Measurements from ENCODE around the gene R3HDM2. TPM values are rescaled to one million over a fixed set of nuclear protein-coding genes. Genes with fewer than 3 reads are reported as not detected.
"Not testable (repeated sequence)": the region's sequence is repeated elsewhere in the genome, so short reads cannot be mapped to it uniquely, and the experiment has no call there.

Gene R3HDM2
- total RNA-seq, 2 donors from 2014 or later = 47.6 to 66.5 TPM

DNA sequence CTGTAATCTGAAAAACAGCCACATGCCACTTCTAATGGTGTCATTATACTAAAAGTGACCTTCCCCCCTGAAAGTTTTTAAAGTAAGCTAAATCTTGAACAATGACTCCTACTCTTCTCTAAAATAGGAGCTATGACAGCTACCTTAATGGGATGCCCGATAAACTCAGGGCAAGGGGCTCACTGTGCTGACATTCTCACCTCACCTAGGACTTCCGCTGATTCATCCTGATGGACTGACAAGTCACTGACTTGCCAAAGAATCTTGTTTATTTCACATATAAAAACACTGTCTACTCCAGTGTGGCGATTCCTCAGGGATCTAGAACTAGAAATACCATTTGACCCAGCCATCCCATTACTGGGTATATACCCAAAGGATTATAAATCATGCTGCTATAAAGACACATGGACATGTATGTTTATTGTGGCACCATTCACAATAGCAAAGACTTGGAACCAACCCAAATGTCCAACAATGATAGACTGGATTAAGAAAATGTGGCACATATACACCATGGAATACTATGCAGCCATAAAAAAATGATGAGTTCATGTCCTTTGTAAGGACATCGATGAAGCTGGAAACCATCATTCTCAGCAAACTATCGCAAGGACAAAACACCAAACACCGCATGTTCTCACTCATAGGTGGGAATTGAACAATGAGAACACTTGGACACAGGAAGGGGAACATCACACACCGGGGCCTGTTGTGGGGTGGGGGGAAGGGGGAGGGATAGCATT, 31.0 kb downstream of the R3HDM2 start:
- intact Hi-C loops (cut with DNase I); DNase-seq; ATAC-seq: not testable (repeated sequence)

DNA sequence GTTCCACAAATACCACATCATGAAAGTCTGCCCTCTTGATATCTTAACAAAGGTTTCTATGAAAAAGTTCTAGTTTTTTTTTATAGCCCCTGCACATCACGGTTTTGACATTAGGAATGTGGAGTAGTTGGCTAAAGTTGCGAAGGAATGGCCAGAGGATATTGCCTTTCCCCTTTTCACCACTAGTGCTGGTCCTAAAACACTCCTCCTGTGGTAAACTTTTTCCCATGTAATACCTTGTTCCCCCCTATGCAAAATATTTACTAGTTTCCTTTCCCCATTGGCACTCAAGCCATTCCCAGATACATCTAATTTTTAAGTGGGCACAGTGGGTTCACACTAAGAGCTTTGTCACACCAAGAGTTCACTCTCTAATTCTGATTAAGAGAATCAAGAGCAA, 33.4 kb downstream of the R3HDM2 start:
- DNase-seq (no peak), ATAC-seq (no peak)
- intact Hi-C loops (cut with DNase I) = no loop called here

GRCh38 chr12:57395121-57395520, 35.7 kb downstream of the R3HDM2 start:
- intact Hi-C loops (cut with DNase I) = no loop called here
- no peak for ATAC-seq
- no peak for DNase-seq

- peak in 1 of 2 donors; percentile 18 for ATAC-seq
- intact Hi-C loops (cut with DNase I) = no loop called here
- DNase-seq = no peak
Observed at GRCh38 chr12:57390174-57390573, 40.7 kb downstream of the R3HDM2 start.

DNA sequence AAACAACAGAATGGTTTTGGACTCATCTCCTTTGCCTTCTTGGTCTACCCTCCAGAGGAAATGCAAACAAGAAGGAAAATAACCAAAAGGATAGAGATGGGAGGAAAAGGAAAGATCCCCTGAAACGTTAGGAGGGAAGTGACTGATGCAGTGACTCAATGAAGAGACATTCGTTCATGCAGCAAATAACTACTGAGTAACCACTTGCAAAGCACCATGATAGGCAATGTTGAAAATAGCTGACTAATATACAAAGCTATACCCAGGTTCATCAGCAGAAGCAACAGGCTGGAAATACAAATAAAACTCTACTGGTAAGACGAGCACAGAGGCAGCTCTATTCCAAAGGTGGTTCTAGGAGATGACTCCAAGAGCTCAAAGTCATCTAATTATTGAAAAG, 41.8 kb downstream of the R3HDM2 start:
- intact Hi-C loops (cut with DNase I) = no loop called here
- DNase-seq (no peak), ATAC-seq (peak in 1 of 2 donors; percentile 84)

- intact Hi-C loops (cut with DNase I) = no loop called here
- DNase-seq (no peak), ATAC-seq (peak in 1 of 2 donors; percentile 28)
Observed at GRCh38 chr12:57388425-57388824, 42.4 kb downstream of the R3HDM2 start.

DNA sequence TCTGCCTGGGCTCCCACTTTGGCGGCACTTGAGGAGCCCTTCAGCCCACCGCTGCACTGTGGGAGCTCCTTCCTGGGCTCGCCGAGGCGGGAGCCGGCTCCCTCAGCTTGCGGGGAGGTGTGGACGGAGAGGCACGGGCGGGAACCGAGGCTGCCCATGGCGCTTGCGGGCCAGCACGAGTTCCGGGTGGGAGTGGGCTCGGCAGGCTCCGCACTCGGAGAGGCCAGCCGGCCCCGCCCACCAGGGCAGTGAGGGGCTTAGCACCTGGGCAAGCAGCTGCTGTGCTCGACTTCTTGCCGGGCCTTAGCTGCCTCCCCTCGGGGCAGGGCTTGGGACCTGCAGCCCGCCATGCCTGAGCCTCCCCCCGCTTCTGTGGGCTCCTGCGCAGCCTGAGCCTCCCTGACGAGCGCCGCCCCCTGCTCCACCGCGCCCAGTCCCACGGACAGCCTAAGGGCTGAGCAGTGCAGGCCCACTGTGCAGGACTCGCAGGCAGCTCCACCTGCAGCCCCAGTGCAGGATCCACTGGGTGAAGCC, 44.6 kb downstream of the R3HDM2 start:
- ATAC-seq = no peak
- intact Hi-C loops (cut with DNase I) = no loop called here

DNA sequence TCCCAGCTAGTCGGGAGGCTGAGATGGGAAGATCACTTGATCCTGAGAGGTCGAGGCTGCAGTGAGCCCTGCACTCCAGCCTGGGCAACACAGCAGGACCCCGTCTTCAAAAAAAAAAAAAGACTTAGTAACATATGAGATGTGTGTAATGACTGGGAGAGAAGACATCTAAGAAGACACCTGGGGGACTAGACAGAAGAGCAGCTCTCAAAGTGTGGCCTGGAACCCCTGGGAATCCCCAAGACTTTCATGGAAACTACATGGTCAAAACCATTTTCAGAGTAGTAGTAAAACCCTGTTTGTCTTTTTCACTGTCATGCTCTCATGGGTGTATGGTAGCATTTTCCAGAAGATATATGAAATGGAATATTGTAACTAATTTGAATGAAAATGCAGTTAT, 45.3 kb downstream of the R3HDM2 start:
- DNase-seq (no peak), ATAC-seq (no peak)
- intact Hi-C loops (cut with DNase I) = no loop called here

More for the DNA sequence above, 44.6 kb downstream of the R3HDM2 start:
- DNase-seq = no peak

DNA sequence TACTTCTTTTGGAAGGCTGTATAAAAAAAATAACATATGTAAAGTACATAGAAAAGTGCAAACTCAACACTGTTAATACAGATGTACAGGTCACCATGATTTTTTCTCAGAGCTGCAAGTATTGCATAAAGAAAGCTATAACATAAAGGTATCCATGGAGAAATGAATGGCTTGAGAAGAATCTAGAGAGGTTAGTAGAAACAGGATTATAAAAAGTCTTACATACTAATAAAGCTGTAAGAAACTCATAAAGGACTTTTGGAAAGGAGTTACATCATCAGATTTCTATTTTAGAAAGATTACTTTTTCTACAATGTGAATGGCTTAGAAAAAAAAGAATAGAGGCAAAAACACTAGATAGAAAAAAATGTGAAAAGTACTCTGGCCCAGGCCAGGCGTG, 46.4 kb downstream of the R3HDM2 start:
- intact Hi-C loops (cut with DNase I) = no loop called here
- DNase-seq (no peak), ATAC-seq (no peak)

DNA sequence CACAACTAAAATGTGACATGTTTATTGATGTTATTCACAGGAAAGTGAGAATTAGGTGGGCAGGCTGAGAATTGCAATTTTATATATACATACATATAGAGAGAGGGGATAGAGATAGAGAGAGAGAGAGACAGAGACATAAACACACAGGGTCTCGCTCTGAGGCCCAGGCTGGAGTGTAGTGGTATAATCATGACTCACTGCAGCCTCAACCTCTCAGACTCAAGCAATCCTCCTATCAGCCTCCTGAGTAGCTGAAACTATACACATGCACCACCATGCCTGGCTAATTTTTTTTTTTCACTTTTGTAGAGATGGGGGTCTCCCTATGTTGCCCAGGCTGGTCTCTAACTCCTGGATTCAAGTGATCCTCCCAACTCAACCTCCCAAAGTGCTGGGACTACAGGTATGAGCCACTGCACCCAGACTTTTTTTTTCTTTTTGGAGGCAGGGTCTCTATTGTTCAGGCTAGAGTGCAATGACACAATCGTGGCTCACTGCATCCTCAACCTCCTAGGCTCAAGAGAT, 49.1 kb downstream of the R3HDM2 start:
- no peak for DNase-seq
- intact Hi-C loops (cut with DNase I) = no loop called here
- ATAC-seq = no peak

DNA sequence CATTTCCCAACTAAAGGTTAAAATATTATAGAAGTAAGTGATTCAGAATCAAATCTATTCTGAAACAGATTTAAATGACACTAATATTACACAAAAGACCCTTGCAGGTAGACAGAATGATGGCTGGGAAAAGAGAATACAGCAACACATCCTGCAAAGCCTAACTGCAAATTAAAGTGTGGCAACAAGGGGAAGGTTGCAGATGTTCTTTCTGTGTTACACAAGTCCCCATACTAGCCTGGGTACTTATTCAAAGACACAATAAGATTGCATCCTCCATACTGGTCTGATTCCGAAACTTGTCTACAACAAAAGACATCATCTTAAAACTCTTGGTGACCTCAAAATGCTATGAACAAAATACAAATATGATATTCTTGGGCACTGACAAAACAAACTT, 50.5 kb downstream of the R3HDM2 start:
- intact Hi-C loops (cut with DNase I) = no loop called here
- no peak for ATAC-seq
- DNase-seq = no peak

GRCh38 chr12:57377103-57377840, 53.6 kb downstream of the R3HDM2 start:
- intact Hi-C loops (cut with DNase I) = no loop called here
- ATAC-seq = no peak
- DNase-seq = no peak

- ATAC-seq (peak; percentile 65 to 67), DNase-seq (no peak)
- intact Hi-C loops (cut with DNase I) = no loop called here
Observed at GRCh38 chr12:57372233-57372632, 58.6 kb downstream of the R3HDM2 start.

DNA sequence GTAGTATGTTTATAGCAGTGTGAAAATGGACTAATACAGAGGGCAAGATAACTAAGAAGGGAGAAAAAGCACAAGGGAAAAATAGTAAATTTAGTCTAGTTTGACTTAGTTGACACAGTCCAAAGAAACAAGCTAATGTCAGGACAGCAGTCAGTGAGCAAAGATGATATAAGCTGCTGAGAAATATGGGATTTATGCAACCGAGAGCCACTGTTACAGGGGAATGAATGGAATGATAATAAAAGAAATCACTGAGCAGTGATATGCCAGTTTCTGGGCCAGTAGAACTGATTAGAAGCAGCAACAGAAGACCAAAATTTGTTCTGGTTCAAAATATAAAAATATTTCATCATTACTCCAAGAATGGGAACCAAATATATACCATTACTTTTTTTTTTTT, 60.1 kb downstream of the R3HDM2 start:
- no peak for ATAC-seq
- intact Hi-C loops (cut with DNase I) = no loop called here
- DNase-seq = no peak

GRCh38 chr12:57370072-57370471, 60.8 kb downstream of the R3HDM2 start:
- no peak for ATAC-seq
- intact Hi-C loops (cut with DNase I) = no loop called here
- no peak for DNase-seq

- ATAC-seq = no peak
- intact Hi-C loops (cut with DNase I) = no loop called here
- DNase-seq = no peak
Observed at GRCh38 chr12:57369202-57369601, 61.6 kb downstream of the R3HDM2 start.

DNA sequence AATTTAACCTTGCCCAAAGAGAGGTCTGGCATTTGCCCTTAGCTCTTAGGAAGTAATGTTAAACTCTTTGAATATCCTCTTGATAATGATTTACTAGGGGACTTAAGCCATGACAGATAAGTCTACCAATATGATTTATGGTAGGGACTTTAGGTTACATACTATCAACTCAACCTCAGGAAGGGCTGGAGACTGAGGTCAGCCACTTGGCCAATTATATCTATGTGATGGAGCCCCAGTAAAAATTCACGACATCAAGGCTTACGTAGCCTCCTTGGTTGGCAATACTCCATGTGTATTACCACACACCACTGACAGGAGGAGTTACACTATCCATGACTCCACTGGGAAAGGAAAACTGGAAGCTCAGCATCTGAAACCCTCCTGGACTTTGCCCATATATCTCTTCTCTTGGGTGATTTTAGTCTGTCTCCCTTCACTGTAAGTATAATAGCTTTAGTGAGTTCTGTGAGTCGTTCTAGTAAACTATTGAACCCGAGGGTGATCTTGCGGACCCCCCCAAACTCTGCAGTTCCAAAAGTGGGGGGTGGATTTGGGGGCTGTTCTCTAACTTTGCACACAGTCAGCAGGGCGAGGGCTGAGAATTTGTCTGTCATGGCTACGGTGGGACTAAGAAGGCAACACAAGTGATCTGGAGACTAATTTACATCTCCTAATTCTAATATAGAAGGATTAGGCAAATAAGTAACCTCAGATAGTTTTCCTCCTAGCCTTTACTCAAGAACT, 62.3 kb downstream of the R3HDM2 start:
- ATAC-seq (no peak), DNase-seq (no peak)
- intact Hi-C loops (cut with DNase I) = no loop called here

DNA sequence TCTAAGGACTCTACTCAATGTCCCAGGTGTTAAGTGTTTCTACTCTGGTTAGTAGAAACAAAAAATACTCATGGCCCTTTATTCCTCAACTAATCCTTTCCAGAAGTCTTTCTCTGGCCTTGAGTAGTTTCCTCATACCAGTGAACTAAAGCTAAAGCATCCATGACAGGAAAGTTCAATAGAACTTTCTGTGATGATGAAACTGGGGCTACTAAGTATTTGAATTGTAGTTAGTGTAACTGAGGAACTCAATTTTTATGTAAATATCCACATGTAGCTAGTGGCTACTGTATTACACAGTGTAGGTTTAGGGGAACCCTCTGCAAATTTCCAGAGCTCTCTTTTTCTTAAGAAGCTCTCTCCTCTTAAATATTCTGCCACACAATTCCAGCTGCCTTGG, 63.7 kb downstream of the R3HDM2 start:
- intact Hi-C loops (cut with DNase I) = no loop called here
- ATAC-seq = no peak
- no peak for DNase-seq

DNA sequence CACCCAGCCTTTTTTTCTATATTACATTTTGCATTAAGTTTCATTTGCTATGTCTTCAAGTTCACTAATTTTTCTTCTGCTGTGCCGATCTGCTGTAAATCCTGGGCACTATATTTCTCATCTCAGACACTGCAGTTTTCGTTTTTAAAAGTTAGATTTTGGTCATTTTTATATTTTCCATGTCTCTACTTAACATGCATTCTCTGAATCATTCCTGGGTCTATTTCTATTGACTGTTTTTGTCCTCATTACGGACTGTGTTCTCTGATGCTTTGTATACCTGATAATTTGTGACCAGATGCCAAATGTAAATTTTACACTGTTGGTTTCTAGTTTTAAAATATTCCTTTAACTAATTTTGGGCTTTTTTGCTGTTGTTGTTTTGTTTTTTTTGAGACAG, 64.5 kb downstream of the R3HDM2 start:
- no peak for DNase-seq
- no peak for ATAC-seq
- intact Hi-C loops (cut with DNase I) = no loop called here

- DNase-seq; ATAC-seq; intact Hi-C loops (cut with DNase I): not testable (repeated sequence)
Observed at GRCh38 chr12:57364156-57364555, 66.7 kb downstream of the R3HDM2 start.
